Retina (tissue), 1 donor: ENCODE measurements around the gene ATPAF1.

ENCODE experiments used
- DNase-seq: peaks from one replicate; pipeline ENCODE4 v3.0.0-alpha.2; 2016

The ATPAF1 gene

DNA sequence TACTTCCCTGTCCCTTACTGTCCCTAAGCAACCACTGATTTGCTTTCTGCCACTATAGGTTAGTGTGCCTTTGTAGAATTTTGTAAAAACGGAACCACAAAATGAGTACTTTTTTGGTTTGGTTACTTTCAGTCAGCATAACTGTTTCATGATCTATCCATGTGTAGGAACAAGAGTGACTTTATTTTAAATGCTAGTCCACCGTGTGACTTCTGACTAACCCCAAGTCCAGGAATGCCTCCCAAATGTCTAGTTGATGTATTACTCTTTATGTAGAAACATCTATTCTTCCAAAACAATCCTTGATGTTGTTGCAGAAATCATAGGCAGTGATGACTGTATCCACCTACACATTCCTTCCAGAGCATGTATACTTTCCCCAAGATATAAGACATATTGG is 21.3 kb downstream of the ATPAF1 start:
- no peak for DNase-seq

GRCh38 chr1:46646331-46646730 is 21.8 kb downstream of the ATPAF1 start:
- no peak for DNase-seq

DNA sequence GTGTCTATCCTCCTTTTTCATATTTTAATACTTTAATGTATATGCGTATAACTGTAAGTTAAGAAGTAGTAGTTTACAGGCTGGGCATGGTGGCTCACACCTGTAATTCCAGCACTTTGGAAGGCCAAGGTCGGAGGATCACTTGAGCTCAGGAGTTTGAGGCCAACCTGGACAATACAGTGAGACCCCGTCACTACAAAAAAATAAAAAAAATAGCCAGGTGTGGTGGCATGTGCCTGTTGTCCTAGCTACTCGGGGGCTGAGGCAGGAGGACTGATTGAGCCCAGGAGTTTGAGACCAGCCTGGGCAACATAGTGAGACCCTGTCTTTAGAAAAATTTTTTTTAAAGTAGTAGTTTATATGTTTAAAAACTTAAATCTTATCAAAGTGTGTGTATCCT is 22.3 kb downstream of the ATPAF1 start:
- no peak for DNase-seq

GRCh38 chr1:46643368-46643775 is 24.8 kb downstream of the ATPAF1 start:
- no peak for DNase-seq

DNA sequence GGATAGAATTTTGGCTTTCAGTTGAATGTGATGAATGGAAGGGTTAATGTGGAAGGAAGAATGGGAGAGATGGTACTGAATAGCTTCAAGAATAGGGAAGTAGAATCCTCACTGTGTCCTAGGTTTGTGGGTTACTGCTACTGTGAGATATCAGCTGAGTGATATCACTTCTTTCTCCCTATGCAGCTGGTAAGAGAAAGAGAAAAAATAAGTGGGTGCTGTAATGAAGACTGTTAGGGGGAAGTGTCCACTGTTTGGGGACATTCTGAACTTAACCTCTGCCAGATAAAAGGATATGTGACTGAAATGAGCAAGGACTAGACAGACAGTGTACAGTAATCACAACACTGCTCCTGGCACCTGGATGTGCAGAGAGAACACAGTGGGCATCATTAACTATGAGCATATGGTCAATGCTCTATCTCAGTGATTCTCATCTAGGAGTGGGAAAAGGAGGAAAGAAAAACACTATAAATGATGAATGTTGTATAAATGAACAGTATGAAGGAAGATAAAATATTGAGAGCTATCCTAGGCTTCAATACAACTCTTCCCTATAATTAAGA is 26.0 kb downstream of the ATPAF1 start:
- DNase-seq = no peak

GRCh38 chr1:46639547-46639946 is 28.6 kb downstream of the ATPAF1 start:
- no peak for DNase-seq

DNA sequence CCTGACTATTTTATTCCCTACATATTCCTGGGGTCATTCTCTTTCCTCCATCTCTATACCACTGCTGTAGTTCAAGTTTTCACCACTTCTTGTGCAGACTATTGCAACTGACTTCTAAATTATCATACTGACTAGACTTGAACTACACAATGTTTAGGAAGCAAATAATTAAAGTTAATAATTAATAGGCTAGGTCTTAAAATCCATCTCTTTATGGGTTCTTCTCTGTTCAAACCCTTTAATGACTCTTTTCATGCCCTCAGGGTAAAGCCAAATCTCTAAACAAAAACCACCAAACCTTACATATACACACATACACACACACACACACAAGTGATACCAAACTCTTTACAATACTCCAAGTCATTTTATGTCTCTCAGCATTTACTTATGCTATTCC is 29.2 kb downstream of the ATPAF1 start:
- DNase-seq = no peak

GRCh38 chr1:46637444-46638083 is 30.6 kb downstream of the ATPAF1 start:
- DNase-seq = no peak

GRCh38 chr1:46635205-46635604 is 33.0 kb downstream of the ATPAF1 start:
- DNase-seq = no peak

GRCh38 chr1:46630719-46631118 is 37.4 kb downstream of the ATPAF1 start:
- no peak for DNase-seq

DNA sequence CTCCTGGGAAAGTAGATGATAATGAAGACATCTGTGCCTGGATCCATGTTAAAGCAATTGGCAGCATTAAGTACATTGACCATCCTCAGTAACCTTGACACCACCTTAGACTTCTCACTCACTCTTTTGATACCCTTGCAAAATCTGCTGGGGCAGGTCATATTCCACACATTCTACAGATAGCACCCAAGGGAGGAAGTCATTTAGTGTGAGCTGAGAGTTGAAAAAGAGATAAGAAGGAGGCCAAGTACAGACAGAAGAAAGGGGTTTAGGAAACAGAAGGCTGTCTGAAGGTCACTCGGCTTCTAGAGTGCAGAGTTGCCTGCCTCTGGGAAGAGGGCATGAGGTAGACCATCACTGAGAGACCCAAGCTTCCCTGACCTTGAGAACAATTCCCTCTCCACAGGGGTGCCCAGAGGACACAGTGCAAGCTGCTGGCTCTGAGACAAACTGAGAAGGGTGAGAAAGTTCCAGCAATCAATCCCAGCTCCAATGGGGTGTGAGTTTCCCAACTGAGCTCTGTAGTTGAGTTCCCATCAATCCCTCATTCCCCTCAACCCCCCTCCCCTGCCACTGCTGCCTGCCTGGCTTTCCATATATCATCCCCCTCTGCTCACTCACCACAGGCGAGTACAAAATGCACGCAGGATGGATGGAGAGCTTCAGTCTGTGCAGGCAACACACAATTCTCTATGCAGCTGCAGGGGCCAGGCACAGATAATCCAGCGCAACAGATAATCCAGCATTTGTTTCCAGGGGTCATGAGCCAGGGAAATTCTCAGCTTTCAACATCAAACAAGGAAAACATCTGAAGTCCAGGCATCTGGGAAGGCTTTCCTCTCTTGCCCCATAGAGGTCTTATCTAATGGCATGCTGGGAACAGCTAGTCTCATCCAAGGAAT is 44.2 kb downstream of the ATPAF1 start:
- peak; percentile 17 for DNase-seq

DNA sequence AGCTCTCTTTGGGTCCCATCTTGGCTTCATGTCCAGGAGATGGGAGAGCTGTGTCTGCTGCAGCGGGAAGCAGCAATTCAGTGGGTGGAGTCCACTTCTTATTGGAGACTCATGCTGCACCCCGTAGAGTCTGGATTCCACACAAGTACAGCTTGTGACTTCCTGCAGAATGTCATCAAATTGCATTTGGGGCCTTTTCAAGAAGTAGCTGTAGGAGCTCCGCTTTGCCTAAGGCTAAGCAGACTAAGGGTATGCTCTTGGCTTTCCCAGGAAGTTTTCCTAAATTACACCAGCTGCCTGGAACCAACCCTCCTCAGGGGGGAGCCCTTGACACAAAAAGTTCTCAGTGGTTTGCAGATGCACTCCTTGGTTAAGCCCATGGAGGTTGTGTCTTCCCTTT is 45.8 kb downstream of the ATPAF1 start:
- no peak for DNase-seq

GRCh38 chr1:46621930-46622329 is 46.2 kb downstream of the ATPAF1 start:
- no peak for DNase-seq

- DNase-seq = no peak
Observed at GRCh38 chr1:46619656-46620258, 48.4 kb downstream of the ATPAF1 start.

GRCh38 chr1:46618754-46619415 is 49.3 kb downstream of the ATPAF1 start:
- no peak for DNase-seq

DNA sequence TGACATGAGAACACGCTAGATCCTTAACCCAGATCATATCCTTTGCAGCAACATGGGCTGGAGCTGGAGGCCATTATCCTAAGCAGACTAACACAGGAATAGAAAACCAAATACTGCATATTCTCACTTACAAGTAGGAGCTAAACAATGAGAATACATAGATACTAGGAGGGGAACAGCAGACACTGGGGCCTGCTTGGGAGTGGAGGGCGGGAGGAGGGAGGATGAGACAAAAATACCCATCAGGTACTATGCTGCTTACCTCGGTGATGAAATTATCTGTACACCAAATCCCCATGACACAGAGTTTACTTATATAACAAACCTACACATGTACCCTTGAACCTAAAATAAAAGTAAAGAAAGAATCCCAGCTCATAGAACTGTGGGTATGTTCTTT is 50.3 kb downstream of the ATPAF1 start:
- no peak for DNase-seq

DNA sequence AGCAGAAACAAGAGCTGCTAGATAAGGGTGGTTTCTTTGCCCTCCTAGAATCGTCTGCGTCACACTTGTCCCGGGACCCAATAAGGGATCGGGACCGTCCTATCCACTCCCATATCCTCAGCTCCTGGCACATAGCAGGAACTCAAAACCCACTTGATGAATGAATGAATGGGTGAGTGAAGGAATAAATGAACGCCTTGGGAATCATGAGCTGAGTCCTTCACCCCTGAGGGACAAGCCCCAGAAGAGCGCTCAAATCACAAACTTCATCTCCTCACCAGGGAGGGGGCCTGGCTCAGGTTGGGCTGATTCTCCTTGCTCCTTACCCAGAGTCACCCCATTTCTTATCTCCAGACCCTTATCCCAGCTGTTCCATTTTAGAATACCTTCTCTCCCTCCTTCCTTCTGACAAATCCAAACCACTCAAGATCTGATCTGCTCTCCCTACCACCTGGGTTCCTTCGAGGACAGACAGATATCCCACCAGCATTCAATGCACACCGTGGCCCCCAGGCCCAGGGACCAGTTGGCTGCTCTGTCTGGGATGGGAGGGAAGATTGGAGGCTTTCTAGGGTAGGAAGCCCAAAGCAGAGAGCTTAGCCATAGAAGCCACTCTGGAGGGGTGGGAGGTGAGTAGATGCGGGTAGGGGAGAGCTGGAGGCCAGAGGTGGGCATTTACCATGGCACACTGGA is 50.9 kb downstream of the ATPAF1 start:
- DNase-seq = no peak

DNA sequence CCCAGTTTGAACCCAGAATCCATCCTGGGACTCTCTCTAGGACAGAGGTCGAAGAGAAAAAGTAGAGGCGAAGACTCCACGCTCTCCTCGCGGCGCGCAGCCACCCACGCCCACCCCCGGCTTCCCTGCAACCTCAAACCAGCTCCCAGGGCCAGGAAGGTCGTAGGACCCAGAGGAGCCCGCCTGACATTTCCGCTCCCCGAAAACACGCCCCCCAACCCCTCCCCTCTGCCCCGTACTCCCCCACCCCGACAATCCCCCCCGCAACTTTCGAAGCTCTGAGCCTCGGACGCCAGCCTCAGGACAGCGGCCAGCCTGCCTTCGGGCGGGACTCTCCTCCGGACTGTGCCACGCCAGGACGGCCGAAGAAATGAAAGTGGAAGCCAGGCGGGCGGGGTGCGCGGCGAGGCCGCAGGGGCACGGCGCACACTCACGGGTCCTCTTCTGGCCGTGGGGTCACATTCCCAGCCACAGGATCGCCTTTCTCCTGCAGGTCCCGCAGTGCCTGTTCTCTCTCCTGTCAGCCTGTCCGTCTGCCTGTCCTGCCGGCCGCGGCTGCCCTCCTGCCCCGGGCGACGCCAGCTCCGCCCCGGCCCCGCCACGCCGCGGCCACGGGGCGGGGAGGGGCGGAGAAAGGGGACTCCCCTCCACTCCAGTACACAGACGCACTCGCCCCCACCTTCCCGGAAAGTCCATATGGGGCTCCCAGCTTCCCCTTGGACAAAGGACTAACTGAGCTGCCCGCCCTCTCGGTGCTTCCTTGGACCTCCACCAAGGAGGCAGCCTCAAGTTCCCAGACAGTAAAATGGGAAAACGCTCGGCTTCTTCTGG is 51.7 kb downstream of the ATPAF1 start, which contains the start of gene MOB3C:
Gene MOB3C, minus strand, starts transcription at position 535 of the 831 bp plus-strand sequence. CDS start 3,490 bp downstream, outside the sequence.
- peak; percentile 67 for DNase-seq

- DNase-seq = no peak
Observed at GRCh38 chr1:46615735-46616134, 52.4 kb downstream of the ATPAF1 start.

GRCh38 chr1:46615088-46615487 is 53.1 kb downstream of the ATPAF1 start:
- DNase-seq = no peak

- DNase-seq = no peak
Observed at GRCh38 chr1:46614604-46614984, 53.6 kb downstream of the ATPAF1 start.
